GM12878 (cell line): Measurements from ENCODE around the gene RHBDD1. TPM values are rescaled to one million over a fixed set of nuclear protein-coding genes. Genes with fewer than 3 reads are reported as not detected.

Source experiments
- ATAC-seq: fragments of 200-7000 bp; cut with Tn5 transposase; 3 replicates; pipeline ENCODE4 v1.9.1; 2020; ENCODE audit warnings: mild to moderate bottlenecking, moderate library complexity
- BruUV-seq: library from RNA; stranded (reverse); fragments of 400-500 nt; replicated peaks from 2 replicates; lab custom pipeline; 2021; lab: Mats Ljungman, UMichigan
- CTCF ChIA-PET: fragments of 300-600 bp; sonication (Branson Sonifier 250); formaldehyde crosslinking; extraction: SDS; loops from one replicate; lab custom pipeline; 2021; ENCODE audit warnings: inconsistent platforms; lab: Yijun Ruan, JAX
- POLR2A ChIA-PET: fragments of 350-600 bp; formaldehyde crosslinking; extraction: SDS; loops from one replicate; lab custom pipeline; 2021; ENCODE audit warnings: inconsistent platforms; lab: Charles Lee
- RAD21 ChIA-PET: fragments of 300-600 bp; sonication (Branson Sonifier 250); formaldehyde crosslinking; loops from one replicate; lab custom pipeline; 2023; ENCODE audit warnings: antibody characterized with exemption; ENCODE audit not compliant: unreplicated experiment; lab: Charles Lee
- SMC1A ChIA-PET: fragments of 300-600 bp; sonication (Branson Sonifier 250); formaldehyde crosslinking; loops from one replicate; lab custom pipeline; 2023; ENCODE audit not compliant: unreplicated experiment, uncharacterized antibody; lab: Charles Lee
- DNase-seq: peaks from one replicate; pipeline ENCODE4 v3.0.0-alpha.2; 2011; ENCODE audit warnings: low read depth, low spot score
- FAIRE-seq: peaks from 3 replicates; lab custom pipeline; 2011; peaks lifted over from hg19 to GRCh38; lab: Jason Lieb, UNC
- H2AFZ ChIP-seq: 2 replicates; pipeline ENCODE4 v1.6.0; 2011; ENCODE audit warnings: low read depth, low read length, control low read depth; ENCODE audit not compliant: control insufficient read depth
- H3K27ac ChIP-seq: 2 replicates; pipeline ENCODE4 v1.5.1; 2011; ENCODE audit warnings: control low read depth; ENCODE audit not compliant: control insufficient read depth, insufficient read depth
- H3K27me3 ChIP-seq, 2 experiments: replicated peaks in 1 of 2; 2 replicates each; pipeline versions ENCODE4 v1.6.0 to v1.6.1; 2011; ENCODE audit warnings: low read length in 1 of 2; ENCODE audit not compliant: control insufficient read depth in 2 of 2, insufficient read depth in 2 of 2
- H3K36me3 ChIP-seq, 2 experiments: 2 replicates each; pipeline ENCODE4 v1.5.1; 2011; ENCODE audit warnings: low read length in 1 of 2; ENCODE audit not compliant: control insufficient read depth in 2 of 2, insufficient read depth in 2 of 2
- H3K4me1 ChIP-seq: 2 replicates; pipeline ENCODE4 v1.6.1; 2011; ENCODE audit warnings: mild to moderate bottlenecking, low read length, moderate library complexity, mixed read lengths; ENCODE audit not compliant: control insufficient read depth, insufficient read depth
- H3K4me2 ChIP-seq: 2 replicates; pipeline ENCODE4 v1.6.0; 2011; ENCODE audit warnings: control low read depth; ENCODE audit not compliant: control insufficient read depth, insufficient read depth
- H3K4me3 ChIP-seq: fragments of 200-600 bp; sonication (generic); 2 replicates; pipeline ENCODE4 v1.5.1; 2016
- H3K79me2 ChIP-seq: 2 replicates; pipeline ENCODE4 v1.6.0; 2011; ENCODE audit warnings: low read length; ENCODE audit not compliant: control insufficient read depth, insufficient read depth
- H3K9ac ChIP-seq: 2 replicates; pipeline ENCODE4 v1.8.0; 2011; ENCODE audit warnings: low read length, control low read depth, mixed read lengths; ENCODE audit not compliant: control insufficient read depth, insufficient read depth
- H3K9me3 ChIP-seq: replicated peaks from 3 replicates; pipeline ENCODE4 v1.5.1; 2011; ENCODE audit warnings: mild to moderate bottlenecking, low read length; ENCODE audit not compliant: control insufficient read depth, insufficient read depth
- H4K20me1 ChIP-seq: 2 replicates; pipeline ENCODE4 v1.6.0; 2011; ENCODE audit not compliant: control insufficient read depth, insufficient read depth
- CHD4 ChIP-seq: fragments of 200-600 bp; sonication (generic); IDR thresholded peaks from 2 replicates; pipeline ENCODE4 v1.6.1; 2016; ENCODE audit warnings: mild to moderate bottlenecking
- KAT2A ChIP-seq: conservative IDR thresholded peaks from 2 replicates; pipeline ENCODE4 v1.6.1; 2011; ENCODE audit warnings: low read depth, low read length; ENCODE audit not compliant: control insufficient read depth
- KDM1A ChIP-seq: fragments of 200-600 bp; sonication (generic); IDR thresholded peaks from 2 replicates; pipeline ENCODE4 v1.6.1; 2016; ENCODE audit warnings: borderline replicate concordance
- MLLT1 ChIP-seq: fragments of 450-650 bp; IDR thresholded peaks from 2 replicates; pipeline ENCODE4 v1.6.1; 2016; ENCODE audit warnings: mild to moderate bottlenecking
- MTA2 ChIP-seq: fragments of 450-650 bp; IDR thresholded peaks from 2 replicates; pipeline ENCODE4 v1.6.1; 2016; ENCODE audit warnings: low read depth, mild to moderate bottlenecking, moderate library complexity
- POLR2A ChIP-seq: IDR thresholded peaks from 2 replicates; pipeline ENCODE4 v1.6.1; 2011; ENCODE audit warnings: low read depth, mild to moderate bottlenecking, low read length
- TCF12 ChIP-seq: IDR thresholded peaks from 2 replicates; pipeline ENCODE4 v1.6.1; 2011; ENCODE audit warnings: low read depth, mild to moderate bottlenecking, low read length
- ZNF24 ChIP-seq: fragments of 450-650 bp; IDR thresholded peaks from 2 replicates; pipeline ENCODE4 v1.6.1; 2017; ENCODE audit warnings: antibody characterized with exemption, mild to moderate bottlenecking
- ZSCAN29 ChIP-seq: fragments of 450-650 bp; IDR thresholded peaks from 2 replicates; pipeline ENCODE4 v1.6.1; 2017; ENCODE audit warnings: mild to moderate bottlenecking, moderate library complexity
- WGBS: methylation state at CpG from one replicate; pipeline ENCODE4 v1.1.6; 2016; ENCODE audit warnings: low lambda C conversion rate; ENCODE audit not compliant: insufficient replicate concordance, insufficient coverage; ENCODE audit errors: missing lambda C conversion rate; 5-methylcytosine and 5-hydroxymethylcytosine counted together
- in situ Hi-C: fragments of 300-500 bp; cut with MboI; formaldehyde crosslinking; loops from 9 replicates; pipeline ENCODE4 v1.14.3; 2018; ENCODE audit warnings: mixed read lengths
- intact Hi-C: fragments of 100-400 bp; cut with micrococcal nuclease; formaldehyde crosslinking; loops from one replicate; pipeline ENCODE4 v1.14.2; 2022; ENCODE audit not compliant: unreplicated experiment
- polyA plus RNA-seq, 11 experiments: library from polyadenylated mRNA; depleted of rRNA in 4 of 11; unstranded in 6 of 11; stranded (reverse) in 5 of 11; fragments of >200 nt; fragmentation: Nextera tagmentation in 4 of 11; fragmentation: Illumina TruSeq in 1 of 11; extraction: Ambion mirVana in 4 of 11; extraction: Trizol in 1 of 11; gene quantifications; 1 replicate in 1 of 11; 2 replicates in 10 of 11; pipeline versions ENCODE4 v1.2.1 to v1.2.3, GENCODE V29; 2011 to 2016; ENCODE audit warnings: inconsistent platforms in 2 of 11, missing spikeins in 2 of 11, low read depth in 1 of 11
- total RNA-seq, 4 experiments: library from RNA; depleted of rRNA in 3 of 4; stranded (reverse); fragments of >200 nt in 3 of 4; fragmentation: Illumina TruSeq in 1 of 4; extraction: Trizol in 1 of 4; gene quantifications; 2 replicates each; pipeline versions ENCODE4 v1.2.1 to v1.2.3, GENCODE V29; 2013 to 2021
- TF ChIP-seq, protein P1 (sequence below): IDR thresholded peaks from 2 replicates; pipeline ENCODE4 v1.6.1; 2012; ENCODE audit warnings: low read length, inconsistent platforms
- TF ChIP-seq, protein P2 (sequence below): fragments of 450-650 bp; IDR thresholded peaks from 2 replicates; pipeline ENCODE4 v1.6.1; 2017; ENCODE audit warnings: antibody characterized with exemption, mild to moderate bottlenecking, moderate library complexity

The RHBDD1 gene
- total and polyA plus RNA-seq, 10 of the 15 experiments (the other 5 are each of a cell fraction or from before 2014, with no cell fraction given) = 7.1 to 36.4 (median 14.7) TPM

DNA sequence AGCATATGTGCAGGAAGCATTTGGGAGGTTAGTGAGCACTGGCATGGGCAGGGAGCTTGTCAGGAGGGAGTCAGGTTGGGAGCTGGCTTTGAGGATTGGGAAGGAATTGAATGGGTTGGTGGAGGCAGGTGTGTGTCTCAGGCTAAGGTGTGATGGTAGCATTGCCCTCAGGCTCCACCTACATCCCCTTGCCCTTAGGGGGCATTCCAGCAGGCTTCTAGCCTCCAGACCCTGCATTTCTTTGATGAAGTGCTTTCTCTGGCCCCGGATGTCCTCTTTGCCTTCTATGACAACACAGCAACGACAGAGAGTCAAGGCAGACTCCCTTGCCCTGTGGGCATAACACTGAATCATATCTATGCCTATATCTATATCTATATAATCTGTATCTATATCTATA is 13.5 kb downstream of the RHBDD1 start:
- Histone ChIP-seq H3K4me2 (no peak overlapping the region), H2AFZ (no peak overlapping the region), H3K27me3 (no peaks in the 10 kb centered on the region), H3K9me3 (no peaks in the 10 kb centered on the region), H3K9ac (no peak overlapping the region), H3K4me3 (no peak overlapping the region), H3K79me2 (peaks cover 9% of the 10 kb centered on the region), H3K27ac (no peak overlapping the region), H3K4me1 (peaks cover 11% of the 10 kb centered on the region), H3K36me3 (0 out of 4 replicates have a peak, but pooled peaks cover 0 to 3% of the 10 kb centered on the region in 2 experiments), H4K20me1 (no peaks in the 10 kb centered on the region)
- ChIA-PET POLR2A (interaction anchor here (1.5 to 4.0 kb wide), 2 partner anchors 10 to 14 kb away, joined by 8 to 19 read pairs; partner anchors contain the start of gene RHBDD1), RAD21 (interaction anchor here (0.6 kb wide), 1 partner anchor 136 kb away, joined by 3 read pairs; no protein-coding TSS in a partner anchor), SMC1A (interaction anchor here (1.0 to 2.3 kb wide), 5 partner anchors 10 to 15 kb away, joined by 3 to 18 read pairs (median 3); no protein-coding TSS in a partner anchor), CTCF (interaction anchor here (0.7 to 2.6 kb wide), 5 partner anchors 7 to 27 kb away, joined by 3 to 6 read pairs (median 6); no protein-coding TSS in a partner anchor)
- in situ Hi-C loops = loop anchor here (25.0 kb wide), 1 partner anchor 938 kb away; no protein-coding TSS in a partner anchor
- DNase-seq = no peak
- BruUV-seq = no TSS peak
- FAIRE-seq = no peak
- ATAC-seq = no peak
- intact Hi-C loops = no loop called here
- WGBS = 91% methylated on average over 2 of the region's 2 CpGs
- TF ChIP-seq ZNF24 (no peak), KAT2A (no peak), MLLT1 (no peak), ZSCAN29 (no peak)

DNA sequence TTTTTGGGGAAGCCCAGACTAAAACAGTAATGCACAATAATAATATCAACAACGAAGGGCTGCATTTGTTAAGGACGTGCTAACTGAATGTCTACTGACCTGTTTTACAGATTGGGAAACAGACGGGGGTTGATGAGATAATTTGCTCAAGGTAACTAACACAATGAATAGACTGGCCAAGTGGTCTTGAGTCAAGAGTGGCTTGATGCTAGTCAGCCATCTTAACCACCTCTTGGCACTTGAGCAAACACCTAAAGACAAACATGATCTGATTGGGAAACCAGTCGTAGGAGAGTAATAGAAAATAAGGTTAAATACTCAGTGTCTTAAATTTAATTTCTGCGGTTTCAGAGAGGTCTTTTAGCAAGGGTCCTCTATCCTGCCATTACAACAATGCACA is 14.2 kb downstream of the RHBDD1 start:
- ChIA-PET SMC1A (interaction anchor here (1.0 kb wide), 1 partner anchor 15 kb away, joined by 3 read pairs; no protein-coding TSS in a partner anchor), RAD21 (no interaction called here), POLR2A (no interaction called here), CTCF (interaction anchor here (2.6 kb wide), 1 partner anchor 12 kb away, joined by 6 read pairs; no protein-coding TSS in a partner anchor)
- BruUV-seq = no TSS peak
- Histone ChIP-seq H3K4me2 (no peak overlapping the region), H3K79me2 (peaks cover 6% of the 10 kb centered on the region; the same call in 1 of the 2 replicates), H3K27me3 (no peaks in the 10 kb centered on the region), H3K36me3 (0 out of 4 replicates have a peak, but pooled peaks cover 0 to 3% of the 10 kb centered on the region in 2 experiments), H3K9me3 (no peaks in the 10 kb centered on the region), H4K20me1 (no peaks in the 10 kb centered on the region), H3K4me1 (peaks cover 9% of the 10 kb centered on the region), H3K4me3 (no peak overlapping the region), H3K9ac (no peak overlapping the region), H3K27ac (no peak overlapping the region), H2AFZ (no peak overlapping the region)
- 97% methylated on average over 5 of the region's 5 CpGs for WGBS
- in situ Hi-C loops = no loop called here
- TF ChIP-seq, protein P1, sequence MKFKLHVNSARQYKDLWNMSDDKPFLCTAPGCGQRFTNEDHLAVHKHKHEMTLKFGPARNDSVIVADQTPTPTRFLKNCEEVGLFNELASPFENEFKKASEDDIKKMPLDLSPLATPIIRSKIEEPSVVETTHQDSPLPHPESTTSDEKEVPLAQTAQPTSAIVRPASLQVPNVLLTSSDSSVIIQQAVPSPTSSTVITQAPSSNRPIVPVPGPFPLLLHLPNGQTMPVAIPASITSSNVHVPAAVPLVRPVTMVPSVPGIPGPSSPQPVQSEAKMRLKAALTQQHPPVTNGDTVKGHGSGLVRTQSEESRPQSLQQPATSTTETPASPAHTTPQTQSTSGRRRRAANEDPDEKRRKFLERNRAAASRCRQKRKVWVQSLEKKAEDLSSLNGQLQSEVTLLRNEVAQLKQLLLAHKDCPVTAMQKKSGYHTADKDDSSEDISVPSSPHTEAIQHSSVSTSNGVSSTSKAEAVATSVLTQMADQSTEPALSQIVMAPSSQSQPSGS = no peak
- TF ChIP-seq POLR2A (no peak), TCF12 (no peak), KDM1A (no peak), MTA2 (no peak), CHD4 (no peak)
- TF ChIP-seq, protein P2, sequence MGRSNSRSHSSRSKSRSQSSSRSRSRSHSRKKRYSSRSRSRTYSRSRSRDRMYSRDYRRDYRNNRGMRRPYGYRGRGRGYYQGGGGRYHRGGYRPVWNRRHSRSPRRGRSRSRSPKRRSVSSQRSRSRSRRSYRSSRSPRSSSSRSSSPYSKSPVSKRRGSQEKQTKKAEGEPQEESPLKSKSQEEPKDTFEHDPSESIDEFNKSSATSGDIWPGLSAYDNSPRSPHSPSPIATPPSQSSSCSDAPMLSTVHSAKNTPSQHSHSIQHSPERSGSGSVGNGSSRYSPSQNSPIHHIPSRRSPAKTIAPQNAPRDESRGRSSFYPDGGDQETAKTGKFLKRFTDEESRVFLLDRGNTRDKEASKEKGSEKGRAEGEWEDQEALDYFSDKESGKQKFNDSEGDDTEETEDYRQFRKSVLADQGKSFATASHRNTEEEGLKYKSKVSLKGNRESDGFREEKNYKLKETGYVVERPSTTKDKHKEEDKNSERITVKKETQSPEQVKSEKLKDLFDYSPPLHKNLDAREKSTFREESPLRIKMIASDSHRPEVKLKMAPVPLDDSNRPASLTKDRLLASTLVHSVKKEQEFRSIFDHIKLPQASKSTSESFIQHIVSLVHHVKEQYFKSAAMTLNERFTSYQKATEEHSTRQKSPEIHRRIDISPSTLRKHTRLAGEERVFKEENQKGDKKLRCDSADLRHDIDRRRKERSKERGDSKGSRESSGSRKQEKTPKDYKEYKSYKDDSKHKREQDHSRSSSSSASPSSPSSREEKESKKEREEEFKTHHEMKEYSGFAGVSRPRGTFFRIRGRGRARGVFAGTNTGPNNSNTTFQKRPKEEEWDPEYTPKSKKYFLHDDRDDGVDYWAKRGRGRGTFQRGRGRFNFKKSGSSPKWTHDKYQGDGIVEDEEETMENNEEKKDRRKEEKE = no peak
- DNase-seq (no peak), FAIRE-seq (no peak), ATAC-seq (no peak)
- intact Hi-C loops = no loop called here
